GM10266 (cell line): ENCODE data around the gene INSIG2.

ENCODE experiments used
- DNase-seq: peaks from one replicate; pipeline ENCODE4 v3.0.0; 2012; ENCODE audit errors: extremely low spot score
- CTCF ChIP-seq: IDR thresholded peaks from 2 replicates; pipeline ENCODE4 v1.5.1; 2012; ENCODE audit warnings: mild to moderate bottlenecking, low read depth; ENCODE audit not compliant: control insufficient read depth, insufficient read depth; ENCODE audit errors: missing control alignments

INSIG2 gene

DNA sequence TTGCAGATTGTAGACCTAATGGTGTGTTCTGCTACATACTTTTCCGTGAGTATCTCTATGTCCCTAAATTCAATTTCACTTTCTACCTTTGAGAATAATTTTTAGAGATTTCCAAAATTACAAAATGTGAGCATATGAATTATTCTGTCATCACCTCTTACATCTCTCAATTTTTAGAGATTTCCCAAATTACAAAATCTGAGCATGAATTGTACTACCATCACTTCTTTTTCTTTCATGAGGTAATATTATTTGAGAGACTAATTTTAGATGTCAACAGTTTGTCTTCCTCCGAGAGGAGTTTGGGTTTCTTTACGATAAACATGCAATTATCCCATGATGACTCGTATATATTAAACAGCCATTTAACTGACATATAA, 32.1 kb downstream of the INSIG2 start:
- TF ChIP-seq CTCF: no peak
- DNase-seq: no peak

DNA sequence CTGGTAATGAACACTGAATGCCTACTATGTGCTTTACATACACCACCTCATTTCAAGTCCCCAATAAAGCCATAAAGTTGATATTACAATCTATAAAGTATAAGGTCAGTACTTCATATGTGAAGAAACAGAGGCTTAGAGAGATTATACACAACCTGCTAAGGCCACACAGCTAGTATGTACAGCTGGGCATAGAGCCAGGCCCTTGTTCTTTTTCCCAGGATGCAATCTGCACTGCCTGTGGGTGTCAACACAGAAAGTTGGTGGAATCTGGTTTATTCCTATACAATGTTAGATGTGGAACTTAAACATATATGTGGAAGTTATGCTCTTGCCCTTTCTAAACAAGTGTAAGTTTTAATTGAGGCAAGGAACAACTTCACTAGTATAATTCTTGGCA, 32.8 kb downstream of the INSIG2 start:
- DNase-seq: no peak
- no peak for TF ChIP-seq CTCF

GRCh38 chr2:118121986-118122524, 33.8 kb downstream of the INSIG2 start:
- no peak for TF ChIP-seq CTCF
- DNase-seq: no peak

GRCh38 chr2:118122594-118123281, 34.5 kb downstream of the INSIG2 start:
- no peak for TF ChIP-seq CTCF
- DNase-seq: no peak

DNA sequence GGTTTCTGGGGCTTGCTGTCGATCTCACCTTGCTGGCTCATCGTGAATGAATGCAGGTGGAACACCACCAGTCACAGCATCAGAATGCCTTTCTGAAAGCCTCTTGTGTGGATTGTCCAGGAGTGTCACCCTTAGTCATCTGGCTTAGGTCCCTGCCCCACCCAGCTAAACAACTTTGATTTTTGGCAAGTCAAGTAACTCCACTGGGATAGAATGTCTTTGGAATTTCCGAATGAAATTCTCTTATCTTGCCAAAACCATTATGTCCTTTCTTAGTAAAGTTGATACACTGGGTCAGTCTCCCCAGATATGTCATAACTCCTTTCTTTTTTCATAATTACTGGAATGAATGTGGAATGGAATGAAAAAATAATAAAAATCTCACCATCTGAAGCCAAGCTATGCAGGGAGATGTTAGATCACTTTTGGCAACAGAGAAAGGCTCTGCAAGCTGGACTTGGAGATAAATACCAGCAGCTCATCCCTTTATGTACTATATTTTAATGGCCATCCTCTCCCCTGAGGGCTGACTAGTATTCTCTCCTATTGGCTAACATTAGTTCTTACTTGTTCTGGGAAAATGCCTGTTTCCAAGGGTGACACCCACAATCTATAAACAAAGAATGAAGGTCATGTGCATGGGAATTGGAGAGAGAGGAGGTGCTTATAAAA, 35.4 kb downstream of the INSIG2 start:
- DNase-seq: no peak
- no peak for TF ChIP-seq CTCF

DNA sequence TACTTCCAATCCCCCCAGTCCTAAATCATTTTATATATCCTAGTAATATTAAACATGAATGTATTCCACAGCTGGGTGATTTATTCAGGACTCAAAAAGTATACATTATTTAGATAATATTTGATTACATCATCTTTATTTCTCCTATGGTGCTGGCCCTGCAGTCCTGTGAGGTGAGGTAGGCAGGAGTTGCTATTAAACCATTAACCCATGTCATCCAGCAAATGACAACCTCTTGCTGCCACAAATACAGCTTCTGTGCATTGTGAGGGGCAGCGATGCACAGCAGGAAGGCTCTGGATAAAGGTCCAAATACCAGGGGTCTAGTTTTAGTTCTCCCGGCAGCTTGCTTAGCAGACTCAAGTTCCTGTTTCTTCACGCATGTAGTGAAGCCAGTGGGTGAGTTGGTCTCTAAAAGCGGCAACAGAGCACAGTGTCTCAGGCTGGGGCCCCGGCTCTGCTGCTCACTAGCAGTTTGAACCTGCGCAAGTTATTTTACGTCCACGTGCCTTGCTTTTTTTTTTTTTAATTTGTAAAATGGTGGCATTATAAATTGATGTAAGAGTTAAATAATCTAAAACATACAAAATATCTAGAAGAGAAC, 36.1 kb downstream of the INSIG2 start:
- no peak for DNase-seq
- no peak for TF ChIP-seq CTCF

GRCh38 chr2:118127250-118127649, 39.0 kb downstream of the INSIG2 start:
- no peak for DNase-seq
- TF ChIP-seq CTCF: no peak
